Peyer's patch (tissue), 4 donors: ENCODE measurements around the gene ALX3.
"Not testable (repeated sequence)": the region's sequence is repeated elsewhere in the genome, so short reads cannot be mapped to it uniquely, and the experiment has no call there.

Source experiments
- POLR2A ChIP-seq, 2 donors: fragments of 450-650 bp; IDR thresholded peaks; one replicate each; pipeline ENCODE4 v1.5.1; 2017; ENCODE audit warnings: antibody characterized with exemption in 2 of 2, mild to moderate bottlenecking in 2 of 2, moderate library complexity in 2 of 2
- TF ChIP-seq, protein P1 (sequence below), 6 experiments: fragments of 450-650 bp in 4 of 6; fragments of 200-600 bp in 2 of 6; sonication (generic) in 1 of 6; IDR thresholded peaks; one replicate each; pipeline ENCODE4 v1.5.1; 2017 to 2019; ENCODE audit warnings: antibody characterized with exemption in 6 of 6, mild to moderate bottlenecking in 3 of 6, moderate library complexity in 1 of 6

DNA sequence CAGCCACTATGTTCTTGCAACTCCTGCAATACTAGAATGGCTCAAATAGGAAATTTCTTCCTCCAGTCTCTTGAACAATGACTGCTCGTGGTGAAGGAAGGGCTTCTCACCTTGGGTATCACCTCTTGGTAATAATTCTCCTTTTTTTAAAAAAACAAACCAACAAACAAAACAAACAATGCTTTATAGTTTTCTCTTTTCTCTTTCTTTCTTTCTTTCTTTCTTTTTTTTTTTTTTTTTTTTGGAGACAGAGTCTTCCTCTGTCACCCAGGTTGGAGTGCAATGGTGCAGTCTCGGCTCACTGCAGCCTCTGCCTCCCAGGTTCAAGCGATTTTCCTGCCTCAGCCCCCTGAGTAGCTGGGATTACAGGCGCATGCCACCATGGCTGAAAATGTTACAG is 39.8 kb downstream of the ALX3 start:
- TF ChIP-seq, protein P1, sequence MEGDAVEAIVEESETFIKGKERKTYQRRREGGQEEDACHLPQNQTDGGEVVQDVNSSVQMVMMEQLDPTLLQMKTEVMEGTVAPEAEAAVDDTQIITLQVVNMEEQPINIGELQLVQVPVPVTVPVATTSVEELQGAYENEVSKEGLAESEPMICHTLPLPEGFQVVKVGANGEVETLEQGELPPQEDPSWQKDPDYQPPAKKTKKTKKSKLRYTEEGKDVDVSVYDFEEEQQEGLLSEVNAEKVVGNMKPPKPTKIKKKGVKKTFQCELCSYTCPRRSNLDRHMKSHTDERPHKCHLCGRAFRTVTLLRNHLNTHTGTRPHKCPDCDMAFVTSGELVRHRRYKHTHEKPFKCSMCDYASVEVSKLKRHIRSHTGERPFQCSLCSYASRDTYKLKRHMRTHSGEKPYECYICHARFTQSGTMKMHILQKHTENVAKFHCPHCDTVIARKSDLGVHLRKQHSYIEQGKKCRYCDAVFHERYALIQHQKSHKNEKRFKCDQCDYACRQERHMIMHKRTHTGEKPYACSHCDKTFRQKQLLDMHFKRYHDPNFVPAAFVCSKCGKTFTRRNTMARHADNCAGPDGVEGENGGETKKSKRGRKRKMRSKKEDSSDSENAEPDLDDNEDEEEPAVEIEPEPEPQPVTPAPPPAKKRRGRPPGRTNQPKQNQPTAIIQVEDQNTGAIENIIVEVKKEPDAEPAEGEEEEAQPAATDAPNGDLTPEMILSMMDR (IDR thresholded peaks at IDR 0.05), result not testable (repeated sequence)
- TF ChIP-seq POLR2A (IDR thresholded peaks at IDR 0.05), result not testable (repeated sequence)
